ENCODE data around the gene WASHC3. TPM values are rescaled to one million over a fixed set of nuclear protein-coding genes. Genes with fewer than 3 reads are reported as not detected.

The WASHC3 gene
- 11.0 TPM for polyA plus RNA-seq (2012; ENCODE audit: insufficient read length, low read depth)

DNA sequence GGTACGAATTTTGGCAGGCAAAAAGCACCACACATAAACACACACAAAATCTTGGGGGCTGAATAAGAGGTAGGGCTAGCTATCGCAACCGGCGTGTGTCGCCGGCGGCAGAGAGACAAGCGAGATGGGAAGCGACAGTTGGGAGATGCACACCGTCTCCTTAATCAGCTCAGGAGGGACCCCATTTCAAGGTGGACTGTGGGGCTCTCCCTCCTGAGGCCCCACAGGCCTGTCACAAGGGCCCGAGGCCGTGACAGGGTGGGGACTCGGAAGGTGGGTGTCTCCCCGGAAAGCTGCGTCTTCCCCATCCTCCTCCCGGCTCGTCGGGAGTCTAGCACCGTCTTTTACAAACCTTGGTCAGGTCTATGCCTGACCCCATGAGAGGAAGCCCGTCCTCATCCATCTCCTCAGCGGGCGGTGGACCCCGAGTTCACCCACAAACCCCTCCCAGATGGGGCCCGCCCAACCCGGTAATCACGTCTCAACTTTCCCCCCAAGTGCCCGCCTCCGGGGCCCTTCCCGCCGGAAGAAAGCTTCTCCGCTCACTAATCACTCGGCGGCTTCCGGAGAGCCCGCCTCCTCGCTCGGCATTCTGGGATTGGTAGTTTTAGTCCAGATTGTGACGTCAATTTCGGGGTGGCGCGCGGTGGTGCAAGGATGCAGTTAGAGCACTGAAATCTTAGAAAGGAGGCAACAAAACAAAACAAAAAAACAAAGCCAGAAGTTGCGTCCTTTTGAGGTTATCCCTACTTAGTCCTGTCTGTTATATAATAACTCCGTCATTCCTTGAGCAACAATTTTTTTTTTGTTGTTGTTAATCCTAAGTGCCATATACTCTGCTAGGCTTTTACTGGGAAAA lies at the start of gene WASHC3:
Gene WASHC3, minus strand, starts transcription at position 432 of the 859 bp plus-strand sequence. Its CDS starts 29 bp downstream, at position 403.
- TF ChIP-seq POLR2AphosphoS5 (IDR thresholded peaks at IDR 0.05; ENCODE audit: low read depth, low read length) (peak; percentile 74; the same call in 1 of the 2 replicates), FOXP2 (optimal IDR thresholded peaks at IDR 0.05; ENCODE audit: borderline replicate concordance, extremely low read depth, extremely low read length, insufficient read depth) (no peak), SIN3A (IDR thresholded peaks at IDR 0.05; ENCODE audit: borderline replicate concordance, insufficient read depth, low read length) (no peak), TAF1 (IDR thresholded peaks at IDR 0.05; ENCODE audit: borderline replicate concordance, insufficient read depth, low read length) (no peak)

DNA sequence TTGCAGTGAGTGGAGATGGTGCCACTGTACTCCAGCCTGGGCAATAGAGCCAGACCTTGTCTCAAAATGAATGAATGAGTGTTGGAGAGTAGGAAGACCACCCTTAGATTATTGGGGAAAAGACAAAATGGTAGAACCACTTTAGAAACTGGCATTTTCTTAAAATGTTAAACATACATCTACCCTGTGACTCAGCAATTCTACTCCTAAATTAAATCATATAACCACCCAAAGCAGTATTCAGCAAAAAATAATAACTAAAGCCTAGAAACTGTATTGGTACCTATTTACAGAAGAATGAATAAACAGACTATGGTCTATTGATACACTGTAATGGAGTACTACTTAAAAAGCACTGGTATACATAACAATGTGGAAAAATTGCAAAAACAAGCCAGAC lies 49.0 kb upstream of the WASHC3 start:
- TF ChIP-seq POLR2AphosphoS5 (IDR thresholded peaks at IDR 0.05; ENCODE audit: low read depth, low read length), result no peak
- TF ChIP-seq FOXP2 (optimal IDR thresholded peaks at IDR 0.05; ENCODE audit: borderline replicate concordance, extremely low read depth, extremely low read length, insufficient read depth), result no peak
- TF ChIP-seq, protein P1, sequence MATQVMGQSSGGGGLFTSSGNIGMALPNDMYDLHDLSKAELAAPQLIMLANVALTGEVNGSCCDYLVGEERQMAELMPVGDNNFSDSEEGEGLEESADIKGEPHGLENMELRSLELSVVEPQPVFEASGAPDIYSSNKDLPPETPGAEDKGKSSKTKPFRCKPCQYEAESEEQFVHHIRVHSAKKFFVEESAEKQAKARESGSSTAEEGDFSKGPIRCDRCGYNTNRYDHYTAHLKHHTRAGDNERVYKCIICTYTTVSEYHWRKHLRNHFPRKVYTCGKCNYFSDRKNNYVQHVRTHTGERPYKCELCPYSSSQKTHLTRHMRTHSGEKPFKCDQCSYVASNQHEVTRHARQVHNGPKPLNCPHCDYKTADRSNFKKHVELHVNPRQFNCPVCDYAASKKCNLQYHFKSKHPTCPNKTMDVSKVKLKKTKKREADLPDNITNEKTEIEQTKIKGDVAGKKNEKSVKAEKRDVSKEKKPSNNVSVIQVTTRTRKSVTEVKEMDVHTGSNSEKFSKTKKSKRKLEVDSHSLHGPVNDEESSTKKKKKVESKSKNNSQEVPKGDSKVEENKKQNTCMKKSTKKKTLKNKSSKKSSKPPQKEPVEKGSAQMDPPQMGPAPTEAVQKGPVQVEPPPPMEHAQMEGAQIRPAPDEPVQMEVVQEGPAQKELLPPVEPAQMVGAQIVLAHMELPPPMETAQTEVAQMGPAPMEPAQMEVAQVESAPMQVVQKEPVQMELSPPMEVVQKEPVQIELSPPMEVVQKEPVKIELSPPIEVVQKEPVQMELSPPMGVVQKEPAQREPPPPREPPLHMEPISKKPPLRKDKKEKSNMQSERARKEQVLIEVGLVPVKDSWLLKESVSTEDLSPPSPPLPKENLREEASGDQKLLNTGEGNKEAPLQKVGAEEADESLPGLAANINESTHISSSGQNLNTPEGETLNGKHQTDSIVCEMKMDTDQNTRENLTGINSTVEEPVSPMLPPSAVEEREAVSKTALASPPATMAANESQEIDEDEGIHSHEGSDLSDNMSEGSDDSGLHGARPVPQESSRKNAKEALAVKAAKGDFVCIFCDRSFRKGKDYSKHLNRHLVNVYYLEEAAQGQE (IDR thresholded peaks at IDR 0.05; ENCODE audit: insufficient read depth in 1 of 2, low read depth in 2 of 2, low read length in 2 of 2), result no peak
- no peak for TF ChIP-seq SIN3A (IDR thresholded peaks at IDR 0.05; ENCODE audit: borderline replicate concordance, insufficient read depth, low read length)
- TF ChIP-seq TAF1 (IDR thresholded peaks at IDR 0.05; ENCODE audit: borderline replicate concordance, insufficient read depth, low read length), result no peak

DNA sequence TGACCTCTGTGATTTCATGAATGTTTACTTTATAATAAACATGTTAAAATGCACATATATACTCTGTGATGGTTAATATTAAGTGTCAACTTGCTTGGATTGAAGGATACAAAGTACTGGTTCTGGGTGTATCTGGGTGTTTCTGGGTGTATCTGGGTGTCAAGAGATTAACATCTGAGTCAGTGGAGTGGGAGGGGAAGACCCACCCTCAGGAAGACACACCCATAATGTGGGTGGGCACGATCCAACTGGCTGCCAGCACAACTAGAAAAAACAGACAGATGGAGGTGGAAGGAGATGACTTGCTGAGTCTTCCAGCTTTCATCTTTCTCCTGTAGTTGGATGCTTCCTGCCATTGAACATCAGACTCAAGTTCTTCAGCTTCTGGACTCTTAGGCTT lies 46.2 kb upstream of the WASHC3 start:
- TF ChIP-seq FOXP2 (optimal IDR thresholded peaks at IDR 0.05; ENCODE audit: borderline replicate concordance, extremely low read depth, extremely low read length, insufficient read depth) (no peak), POLR2AphosphoS5 (IDR thresholded peaks at IDR 0.05; ENCODE audit: low read depth, low read length) (no peak), SIN3A (IDR thresholded peaks at IDR 0.05; ENCODE audit: borderline replicate concordance, insufficient read depth, low read length) (no peak), TAF1 (IDR thresholded peaks at IDR 0.05; ENCODE audit: borderline replicate concordance, insufficient read depth, low read length) (no peak)
- TF ChIP-seq, protein P1 (IDR thresholded peaks at IDR 0.05; ENCODE audit: insufficient read depth in 1 of 2, low read depth in 2 of 2, low read length in 2 of 2), result no peak

GRCh38 chr12:102106905-102107304 lies 45.1 kb upstream of the WASHC3 start:
- TF ChIP-seq SIN3A (IDR thresholded peaks at IDR 0.05; ENCODE audit: borderline replicate concordance, insufficient read depth, low read length) (no peak), POLR2AphosphoS5 (IDR thresholded peaks at IDR 0.05; ENCODE audit: low read depth, low read length) (no peak)

DNA sequence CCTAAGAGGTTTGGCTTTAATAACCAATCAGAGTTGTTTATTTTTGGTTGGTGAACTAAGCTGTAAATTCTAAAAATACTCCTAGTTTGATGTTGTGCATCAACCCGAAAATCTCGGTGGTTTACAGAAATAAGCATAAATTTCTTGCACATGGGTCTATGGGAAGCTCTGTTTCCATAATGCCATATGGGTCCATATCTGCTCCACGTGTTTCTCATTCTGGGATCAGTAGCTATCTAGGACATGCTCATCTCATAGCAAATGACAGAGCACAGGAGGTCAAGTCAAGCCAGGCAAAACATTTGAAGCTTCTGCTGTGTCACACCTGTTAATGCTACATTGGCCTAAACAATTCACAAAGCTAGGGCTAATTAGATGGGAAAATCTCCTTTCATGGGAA lies 35.1 kb upstream of the WASHC3 start:
- TF ChIP-seq, protein P1 (IDR thresholded peaks at IDR 0.05; ENCODE audit: insufficient read depth in 1 of 2, low read depth in 2 of 2, low read length in 2 of 2), result no peak
- TF ChIP-seq POLR2AphosphoS5 (IDR thresholded peaks at IDR 0.05; ENCODE audit: low read depth, low read length) (no peak), SIN3A (IDR thresholded peaks at IDR 0.05; ENCODE audit: borderline replicate concordance, insufficient read depth, low read length) (no peak), TAF1 (IDR thresholded peaks at IDR 0.05; ENCODE audit: borderline replicate concordance, insufficient read depth, low read length) (no peak), FOXP2 (optimal IDR thresholded peaks at IDR 0.05; ENCODE audit: borderline replicate concordance, extremely low read depth, extremely low read length, insufficient read depth) (no peak)

Data from PFSK-1 (cell line).